Right ventricle myocardium inferior (tissue), 1 donor: Measurements from ENCODE around the gene TCF3. TPM values are rescaled to one million over a fixed set of nuclear protein-coding genes. Genes with fewer than 3 reads are reported as not detected.

Experiments used
- total RNA-seq: library from RNA; stranded (reverse); fragmentation: NEBNext Ultra II Directional; extraction: Animal tissue kit (Norgen Biotek cat#: 25700); gene quantifications from one replicate; pipeline ENCODE4 v1.2.1, GENCODE V29; 2021
- donor health status: DM: no; HTN: yes; CAD: no; lungs with severe emphysema.

Gene TCF3
- total RNA-seq, 1 donor from 2014 or later, result 25.3 TPM

Other genes starting within 250 kb of the TCF3 start
- gene DAZAP1, start 245.0 kb downstream of the TCF3 start, total RNA-seq, result 88.4 TPM
- 695 TPM for gene RPS15, start 214.2 kb downstream of the TCF3 start, total RNA-seq
- 0.14 TPM for gene APC2, start 202.5 kb downstream of the TCF3 start, total RNA-seq
- 21.5 TPM for gene C19orf25, start 173.4 kb downstream of the TCF3 start, total RNA-seq
- gene PCSK4, start 162.3 kb downstream of the TCF3 start, total RNA-seq, result 0.89 TPM
- 1.1 TPM for gene REEP6, start 161.4 kb downstream of the TCF3 start, total RNA-seq
- 22.9 TPM for gene ADAMTSL5, start 139.6 kb downstream of the TCF3 start, total RNA-seq
- gene PLK5, start 128.5 kb downstream of the TCF3 start, total RNA-seq, result not detected
- gene MEX3D, start 84.3 kb downstream of the TCF3 start, total RNA-seq, result 9.6 TPM
- gene MBD3, start 59.8 kb downstream of the TCF3 start, total RNA-seq, result 64.2 TPM
- 1,146 TPM for gene UQCR11, start 47.2 kb downstream of the TCF3 start, total RNA-seq
- not detected for gene ONECUT3, start 100.9 kb upstream of the TCF3 start, total RNA-seq
- gene ATP8B3, start 159.7 kb upstream of the TCF3 start, total RNA-seq, result 0.68 TPM
- 17.8 TPM for gene REXO1, start 195.9 kb upstream of the TCF3 start, total RNA-seq
- 11.0 TPM for gene KLF16, start 211.0 kb upstream of the TCF3 start, total RNA-seq
- gene ABHD17A, start 232.9 kb upstream of the TCF3 start, total RNA-seq, result 61.5 TPM